ENCODE measurements around the gene MAN2A1.
"Not testable (repeated sequence)": the region's sequence is repeated elsewhere in the genome, so short reads cannot be mapped to it uniquely, and the experiment has no call there.

MAN2A1 gene

DNA sequence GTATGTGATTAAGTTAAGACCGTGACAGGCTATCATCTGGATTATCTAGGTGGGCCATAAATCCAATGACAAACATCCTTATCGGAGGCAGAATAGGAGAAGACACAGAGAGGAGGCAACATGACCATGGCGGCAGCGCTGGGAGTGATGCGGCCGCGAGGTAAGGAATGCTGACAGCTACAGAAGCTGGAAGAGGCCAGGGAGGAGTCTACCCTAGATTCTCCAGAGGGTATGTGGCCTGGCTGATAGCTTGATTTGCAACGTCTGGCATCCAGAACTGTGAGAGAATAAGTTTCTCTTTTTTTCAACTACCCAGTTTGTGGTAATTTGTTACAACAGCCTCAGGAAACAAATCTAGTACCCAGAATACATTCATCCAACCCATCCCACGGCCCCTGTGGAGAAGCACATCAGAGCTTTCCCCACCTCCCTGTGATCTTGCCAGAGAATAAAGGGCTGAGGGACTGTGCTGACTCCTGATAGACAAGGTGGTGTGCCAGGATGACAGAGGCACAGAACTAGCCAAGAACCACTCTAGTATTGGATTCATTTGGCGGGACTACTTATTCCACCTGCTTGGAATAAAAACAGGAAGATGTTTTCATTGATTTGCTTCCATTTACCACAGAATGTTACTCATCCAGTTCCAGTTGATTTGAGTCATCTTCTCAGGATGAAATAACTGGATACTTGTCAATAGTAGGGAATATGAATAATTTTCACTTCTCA, 187.4 kb downstream of the MAN2A1 start:
- DNase-seq: no peak

DNA sequence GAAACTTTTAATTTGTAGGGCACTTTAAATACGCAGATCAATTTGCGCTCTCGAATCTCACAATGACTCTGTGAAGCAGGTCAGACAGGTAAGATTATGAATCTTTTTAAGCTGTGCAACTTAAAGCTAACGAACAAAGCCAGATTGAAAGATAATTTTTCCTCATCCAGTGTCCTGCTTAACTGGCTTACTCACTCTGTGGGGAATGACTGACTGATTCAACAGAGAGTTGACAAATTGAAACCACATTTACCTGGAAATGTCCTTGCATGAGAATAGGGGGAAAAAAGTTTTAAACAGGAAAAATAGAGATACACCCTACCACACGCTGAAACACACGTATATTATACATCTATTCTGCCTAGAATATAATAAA, 187.9 kb downstream of the MAN2A1 start:
- no peak for DNase-seq

GRCh38 chr5:109878887-109879286, 189.2 kb downstream of the MAN2A1 start:
- DNase-seq: no peak

GRCh38 chr5:109880907-109881685, 191.4 kb downstream of the MAN2A1 start:
- no peak for DNase-seq

DNA sequence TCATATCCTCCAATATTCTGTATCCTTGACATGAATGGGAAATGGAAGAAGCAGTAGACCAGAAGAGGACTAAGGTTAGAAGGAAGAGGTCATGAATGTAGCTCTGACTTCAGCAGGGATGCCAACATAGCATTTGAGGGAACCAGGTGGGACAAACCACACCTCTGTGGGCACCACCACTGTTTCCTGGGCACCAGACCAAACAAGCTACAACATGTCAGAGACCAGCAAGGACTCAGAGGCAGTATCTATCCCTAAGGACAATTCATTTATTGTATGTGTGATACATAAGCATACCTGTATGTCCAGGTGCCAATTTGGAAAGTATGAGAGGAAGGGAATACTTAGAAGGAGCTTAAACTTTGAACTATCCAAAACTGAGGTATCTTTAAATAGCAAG, 192.8 kb downstream of the MAN2A1 start:
- no peak for DNase-seq

GRCh38 chr5:109884676-109885075, 194.9 kb downstream of the MAN2A1 start:
- no peak for DNase-seq

DNA sequence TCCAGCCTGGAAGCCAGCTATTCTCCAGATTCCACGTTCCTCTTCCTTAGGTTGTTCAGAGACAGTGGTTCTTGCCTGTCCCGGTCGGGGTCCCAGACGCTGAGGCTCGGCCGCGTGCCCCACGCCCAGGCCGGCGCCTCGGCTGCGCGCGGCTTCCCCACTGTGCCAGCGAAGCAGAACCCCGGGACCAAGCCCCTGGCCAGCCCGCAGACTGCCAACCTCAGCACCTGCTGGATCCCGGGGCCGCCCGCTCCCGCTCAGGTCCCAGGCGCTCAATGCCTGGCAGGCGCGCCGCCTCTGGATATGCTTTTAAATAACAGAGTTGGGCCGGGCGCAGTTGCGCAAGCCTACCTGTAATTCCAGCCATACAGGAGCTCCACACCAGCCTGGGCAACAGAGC, 195.5 kb downstream of the MAN2A1 start:
- no peak for DNase-seq

DNA sequence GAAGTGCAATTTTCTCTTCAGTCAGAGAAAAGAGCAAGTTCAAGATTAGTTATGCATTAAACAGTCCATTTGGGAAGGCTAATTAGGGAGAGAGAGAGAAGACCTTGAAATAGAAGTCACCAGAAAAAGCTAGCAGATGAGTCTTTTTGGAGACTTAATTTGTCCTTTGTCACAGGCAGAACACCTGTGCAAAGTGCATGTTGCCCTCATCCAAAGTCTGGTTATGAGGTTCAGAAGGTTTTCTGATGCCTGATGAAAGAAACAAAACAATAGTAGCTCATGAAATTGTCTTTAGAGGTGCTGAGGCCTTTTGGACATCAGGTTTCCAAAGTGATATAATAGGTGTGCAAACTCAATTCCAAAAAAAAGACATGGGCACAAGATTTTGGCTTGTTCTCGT, 199.3 kb downstream of the MAN2A1 start:
- DNase-seq: no peak

GRCh38 chr5:109893271-109893670, 203.5 kb downstream of the MAN2A1 start:
- not testable (repeated sequence) for DNase-seq

DNA sequence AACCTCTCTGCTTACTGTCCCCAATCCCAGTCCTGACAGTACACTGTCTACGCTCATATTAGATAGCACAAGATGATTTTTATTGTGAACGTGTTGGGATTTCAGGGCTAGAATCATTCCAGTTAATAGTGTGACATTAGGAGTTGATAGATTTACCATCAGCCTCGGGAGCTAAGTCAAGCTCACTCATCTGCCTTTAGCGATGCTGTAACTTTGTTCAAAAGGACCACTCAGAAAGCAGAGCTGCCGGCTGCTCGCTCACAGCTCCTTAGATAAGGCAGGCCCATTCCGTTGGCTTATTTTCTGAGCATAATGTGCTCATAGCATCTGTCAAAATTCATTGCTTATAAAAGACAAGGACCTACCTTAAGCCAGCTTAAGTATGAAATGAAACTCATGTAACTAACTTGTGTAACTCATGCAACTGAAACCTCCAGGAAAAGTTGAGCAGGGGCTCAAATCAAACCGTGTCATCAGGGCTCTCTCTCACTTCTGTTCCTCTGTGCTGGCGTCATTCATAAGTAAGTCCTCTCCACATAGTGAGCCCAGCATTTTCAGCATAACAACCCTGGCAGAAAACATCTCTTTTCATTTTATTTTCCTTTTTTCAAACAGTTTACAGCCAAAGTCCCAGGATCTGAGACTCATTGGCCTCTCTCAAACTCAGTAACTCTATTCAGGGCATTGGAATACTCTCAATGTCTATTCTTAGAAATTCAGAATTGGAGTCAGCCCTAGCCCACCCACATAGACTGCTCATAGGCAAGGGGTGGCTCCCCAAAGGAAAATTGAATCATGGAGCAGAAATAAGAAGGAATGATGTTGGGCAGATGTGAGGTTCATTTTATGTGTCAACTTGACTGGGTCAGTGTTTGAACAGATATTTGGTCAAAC, 208.8 kb downstream of the MAN2A1 start:
- DNase-seq: no peak

DNA sequence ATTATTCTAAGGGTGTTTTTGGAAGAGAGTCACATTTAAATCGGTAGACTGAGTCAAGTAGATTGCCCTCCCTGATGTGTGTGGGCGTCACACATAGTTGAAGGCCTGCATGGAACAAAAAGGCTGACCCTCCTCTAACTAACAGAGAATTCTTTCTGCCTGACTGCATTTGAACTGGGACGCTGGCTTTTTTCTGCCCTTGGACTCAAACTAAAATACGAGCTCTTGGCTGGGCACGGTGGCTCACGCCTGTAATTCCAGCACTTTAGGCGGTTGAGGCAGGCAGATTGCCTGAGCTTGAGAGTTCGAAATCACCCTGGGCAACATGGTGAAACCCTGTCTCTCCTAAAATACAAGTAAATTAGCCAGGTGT, 209.4 kb downstream of the MAN2A1 start:
- DNase-seq: no peak

- no peak for DNase-seq
Measured at GRCh38 chr5:109900461-109900860, 210.7 kb downstream of the MAN2A1 start.

DNA sequence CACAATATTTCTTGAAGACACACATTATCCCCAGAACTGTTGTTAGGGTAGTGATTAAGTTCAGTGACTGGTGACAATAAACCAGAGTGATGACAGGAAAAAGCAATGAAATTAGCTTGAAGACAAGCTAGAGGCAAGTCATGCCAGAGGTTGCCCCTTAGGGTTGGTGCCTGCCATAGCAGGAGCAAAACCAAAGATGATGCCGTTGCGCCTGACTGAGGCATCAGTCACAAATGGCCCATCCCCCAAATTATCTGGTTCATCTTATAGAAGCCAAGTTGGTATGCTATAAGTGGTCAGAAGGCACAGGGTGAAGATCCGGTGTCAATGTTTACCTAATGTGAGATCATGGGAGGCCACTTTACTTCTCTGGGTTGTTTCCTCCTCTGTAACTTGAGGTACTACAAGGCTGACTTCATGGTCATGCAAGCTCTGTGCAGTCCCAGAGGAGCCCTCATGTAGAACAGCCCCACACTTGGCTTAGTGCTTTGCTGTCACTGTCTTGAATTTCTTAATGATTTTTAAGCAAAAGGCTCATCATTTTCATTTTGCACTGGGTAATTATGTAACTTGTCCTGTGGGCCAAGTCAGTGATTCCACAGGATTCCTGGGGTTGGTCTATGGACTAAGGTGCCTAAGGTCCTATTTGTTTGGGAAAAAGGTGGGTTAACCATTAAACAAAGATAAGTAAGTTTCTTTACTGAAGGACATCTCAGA, 211.3 kb downstream of the MAN2A1 start:
- DNase-seq: no peak

DNA sequence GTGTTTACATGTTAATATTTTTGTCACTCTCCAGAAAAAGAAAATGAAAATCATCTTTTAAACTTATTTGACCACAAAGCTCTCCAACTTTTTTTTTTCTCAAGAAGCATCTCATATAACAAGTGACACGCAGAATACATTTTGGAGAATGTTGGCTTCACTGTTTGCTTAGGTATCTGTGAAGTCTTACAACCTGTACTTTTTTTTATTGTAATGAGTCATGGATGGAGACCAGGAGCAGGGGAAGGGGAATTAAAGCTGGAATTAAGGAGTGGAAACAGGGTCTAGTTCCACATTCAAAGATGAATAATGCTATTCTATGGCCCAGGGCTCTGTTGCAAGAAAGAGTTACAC, 211.9 kb downstream of the MAN2A1 start:
- no peak for DNase-seq

DNA sequence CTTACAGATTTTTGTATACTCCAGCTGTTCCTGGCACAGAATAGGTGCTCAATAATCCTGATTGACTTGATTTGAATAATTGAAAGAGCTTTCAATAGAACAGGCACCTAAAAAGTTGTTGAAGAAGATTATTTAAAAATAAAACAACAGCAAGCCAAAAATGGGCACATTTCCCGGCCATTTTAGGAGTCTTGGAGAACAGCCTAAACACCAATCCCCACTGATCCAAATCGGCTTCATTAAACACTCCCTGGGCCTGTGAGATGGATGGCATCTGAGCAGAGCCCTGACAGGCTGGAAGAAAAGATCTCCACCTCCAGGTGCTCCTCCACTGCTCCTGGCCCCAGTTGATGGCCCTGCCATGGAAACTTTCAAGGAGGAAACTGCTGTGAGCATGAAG, 213.3 kb downstream of the MAN2A1 start:
- DNase-seq: no peak

DNA sequence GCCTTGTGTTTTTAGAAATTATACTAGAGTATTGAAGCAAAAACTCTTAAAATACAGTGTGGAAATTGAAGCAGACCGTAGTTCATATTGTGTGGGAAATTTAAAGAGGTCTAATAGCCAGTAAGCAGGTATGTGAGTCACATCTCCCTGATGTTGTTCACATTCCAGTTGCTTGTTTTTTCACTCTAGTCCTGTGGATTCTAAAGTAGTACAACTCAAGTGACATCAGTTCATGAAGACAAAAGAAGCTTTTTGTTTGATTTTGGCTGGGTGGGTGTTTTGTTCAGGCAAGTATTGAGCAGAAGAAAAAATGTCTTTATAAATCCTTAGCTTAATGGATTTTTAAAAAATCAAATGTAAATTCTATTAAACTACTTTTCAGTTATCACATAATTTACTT, 216.2 kb downstream of the MAN2A1 start:
- no peak for DNase-seq

- DNase-seq: no peak
Measured at GRCh38 chr5:109907189-109907588, 217.5 kb downstream of the MAN2A1 start.

GRCh38 chr5:109907731-109908130, 218.0 kb downstream of the MAN2A1 start:
- DNase-seq: no peak

DNA sequence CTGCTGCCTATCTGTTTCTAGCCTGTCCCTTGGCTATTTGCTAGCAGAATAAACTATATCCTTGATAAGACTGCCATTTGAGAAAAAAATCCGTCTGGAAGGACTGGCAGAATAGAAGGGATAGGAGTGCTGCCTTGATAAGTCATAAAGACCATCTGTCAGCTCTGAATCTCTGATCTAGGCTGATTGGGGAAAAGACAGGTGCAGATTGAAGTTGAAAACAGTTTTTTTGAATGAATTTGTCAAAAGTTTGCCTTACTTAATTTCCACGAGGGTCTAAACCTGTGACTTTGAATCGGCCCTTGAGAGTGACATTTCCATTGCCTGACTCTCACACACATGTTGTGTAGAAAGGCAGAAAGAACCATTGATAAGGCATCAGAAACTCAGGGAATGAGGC, 218.6 kb downstream of the MAN2A1 start:
- DNase-seq: no peak

DNA sequence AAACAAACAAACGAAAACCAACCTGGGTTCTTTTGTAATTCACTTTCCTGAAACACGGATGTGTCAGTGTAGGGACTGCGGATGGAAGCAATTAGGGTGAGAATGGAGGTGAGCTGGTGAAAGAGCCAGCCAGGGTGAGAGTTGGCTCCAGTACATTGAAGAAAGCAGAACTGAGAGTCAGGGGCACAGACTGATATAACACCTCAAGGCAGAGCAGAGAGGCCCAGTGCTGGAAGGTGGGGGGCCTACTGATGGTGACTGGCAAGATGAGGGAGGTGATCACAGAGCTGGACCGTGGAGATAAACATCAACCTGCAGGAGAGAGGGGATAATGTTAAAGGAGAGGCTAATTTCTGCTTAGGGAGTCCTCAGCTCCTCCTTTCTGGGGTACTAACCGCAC, 221.1 kb downstream of the MAN2A1 start:
- DNase-seq: no peak

GRCh38 chr5:109911731-109912130, 222.0 kb downstream of the MAN2A1 start:
- DNase-seq: no peak

GRCh38 chr5:109914906-109915305, 225.2 kb downstream of the MAN2A1 start:
- DNase-seq: no peak
